GM23338 (cell line): ENCODE measurements around the gene CHD9. TPM values are rescaled to one million over a fixed set of nuclear protein-coding genes. Genes with fewer than 3 reads are reported as not detected.

ENCODE experiments used
- ATAC-seq: fragments of 200-7000 bp; cut with Tn5 transposase; 3 replicates; pipeline ENCODE4 v1.9.1; 2020
- DNase-seq: peaks from one replicate; pipeline ENCODE4 v3.0.0-alpha.2; 2015; ENCODE audit warnings: low spot score
- H2AFZ ChIP-seq: fragments of 200-600 bp; sonication (generic); 2 replicates; pipeline ENCODE4 v1.8.0; 2016; ENCODE audit warnings: antibody characterized with exemption, mild to moderate bottlenecking, moderate library complexity
- H3F3A ChIP-seq: fragments of 200-600 bp; sonication (generic); replicated peaks from 2 replicates; pipeline ENCODE4 v1.8.0; 2017; ENCODE audit warnings: antibody characterized with exemption, mixed run types, low read depth
- H3K27ac ChIP-seq: fragments of 200-600 bp; sonication (generic); 2 replicates; pipeline ENCODE4 v1.6.1; 2016; ENCODE audit warnings: low read depth
- H3K27me3 ChIP-seq: fragments of 200-600 bp; sonication (generic); 2 replicates; pipeline ENCODE4 v1.8.0; 2016; ENCODE audit warnings: mild to moderate bottlenecking, mixed run types, moderate library complexity; ENCODE audit not compliant: insufficient read depth
- H3K36me3 ChIP-seq: fragments of 200-600 bp; sonication (generic); 2 replicates; pipeline ENCODE4 v1.8.0; 2016; ENCODE audit warnings: mild to moderate bottlenecking; ENCODE audit not compliant: insufficient read depth
- H3K4me1 ChIP-seq: fragments of 200-600 bp; sonication (generic); 2 replicates; pipeline ENCODE4 v1.8.0; 2016; ENCODE audit warnings: mild to moderate bottlenecking, moderate library complexity; ENCODE audit not compliant: insufficient read depth
- H3K4me2 ChIP-seq: fragments of 200-600 bp; sonication (generic); 2 replicates; pipeline ENCODE4 v1.7.1; 2017; ENCODE audit warnings: mixed run types
- H3K4me3 ChIP-seq: fragments of 200-600 bp; sonication (generic); 2 replicates; pipeline ENCODE4 v1.6.1; 2016; ENCODE audit warnings: mixed run types
- H3K79me2 ChIP-seq: fragments of 200-600 bp; sonication (generic); replicated peaks from 2 replicates; pipeline ENCODE4 v1.8.0; 2017; ENCODE audit warnings: mild to moderate bottlenecking; ENCODE audit not compliant: insufficient read depth
- H3K9me2 ChIP-seq: fragments of 200-600 bp; sonication (generic); 2 replicates; pipeline ENCODE4 v1.8.0; 2017; ENCODE audit not compliant: insufficient read depth
- H4K20me1 ChIP-seq: fragments of 200-600 bp; sonication (generic); replicated peaks from 2 replicates; pipeline ENCODE4 v1.8.0; 2017; ENCODE audit warnings: mild to moderate bottlenecking; ENCODE audit not compliant: insufficient read depth
- H3K27ac Mint-ChIP-seq: 2 replicates; pipeline ENCODE4 v1.8.0; 2020; ENCODE audit warnings: inconsistent platforms, mild to moderate bottlenecking, moderate library complexity, mixed read lengths
- H3K27me3 Mint-ChIP-seq: 3 replicates; pipeline ENCODE4 v1.8.0; 2022; ENCODE audit warnings: low read depth, mild to moderate bottlenecking, moderate library complexity, mixed read lengths, inconsistent platforms; ENCODE audit not compliant: insufficient read depth, poor library complexity
- H3K36me3 Mint-ChIP-seq: 3 replicates; pipeline ENCODE4 v1.8.0; 2021; ENCODE audit warnings: low read depth, mild to moderate bottlenecking, inconsistent platforms, moderate library complexity, mixed read lengths
- H3K4me1 Mint-ChIP-seq: 3 replicates; pipeline ENCODE4 v1.8.0; 2020; ENCODE audit warnings: mild to moderate bottlenecking, inconsistent platforms, mixed read lengths
- H3K4me3 Mint-ChIP-seq: 3 replicates; pipeline ENCODE4 v1.8.0; 2021; ENCODE audit warnings: moderate library complexity, mild to moderate bottlenecking, inconsistent platforms, mixed read lengths
- H3K9me3 Mint-ChIP-seq: 3 replicates; pipeline ENCODE4 v1.8.0; 2020; ENCODE audit warnings: moderate library complexity, mild to moderate bottlenecking, inconsistent platforms, mixed read lengths
- CREB1 ChIP-seq: fragments of 250-450 bp; sonication (Bioruptor Pico); IDR thresholded peaks from 2 replicates; pipeline ENCODE4 v1.5.0; 2020; ENCODE audit warnings: low read depth, mild to moderate bottlenecking, moderate library complexity
- CTCF ChIP-seq, 2 experiments: fragments of 200-600 bp in 1 of 2; sonication (generic) in 1 of 2; conservative IDR thresholded peaks; 2 replicates each; pipeline versions ENCODE4 v1.5.1 to v1.6.1; 2016 to 2017; ENCODE audit warnings: antibody characterized with exemption in 2 of 2, low read depth in 2 of 2, mild to moderate bottlenecking in 2 of 2, moderate library complexity in 1 of 2
- EZH2 ChIP-seq: fragments of 200-600 bp; sonication (generic); IDR thresholded peaks from one replicate; pipeline ENCODE4 v1.8.0; 2017; ENCODE audit warnings: antibody characterized with exemption, mild to moderate bottlenecking, low read depth; ENCODE audit not compliant: unreplicated experiment
- EZH2phosphoT487 ChIP-seq: fragments of 200-600 bp; sonication (generic); IDR thresholded peaks from one replicate; pipeline ENCODE4 v1.8.1; 2018; ENCODE audit warnings: antibody characterized with exemption; ENCODE audit not compliant: unreplicated experiment
- JUNB ChIP-seq: IDR thresholded peaks from one replicate; pipeline ENCODE4 v1.6.1; 2016; ENCODE audit warnings: antibody characterized with exemption; ENCODE audit not compliant: unreplicated experiment
- NANOG ChIP-seq: IDR thresholded peaks from 2 replicates; pipeline ENCODE4 v1.6.1; 2016; ENCODE audit warnings: antibody characterized with exemption, borderline replicate concordance
- POLR2AphosphoS5 ChIP-seq: IDR thresholded peaks from 2 replicates; pipeline ENCODE4 v1.6.1; 2016; ENCODE audit warnings: antibody characterized with exemption, low read depth
- REST ChIP-seq: IDR thresholded peaks from one replicate; pipeline ENCODE4 v1.6.1; 2018; ENCODE audit warnings: antibody characterized with exemption; ENCODE audit not compliant: unreplicated experiment
- STAT1 ChIP-seq: IDR thresholded peaks from one replicate; pipeline ENCODE4 v1.6.1; 2016; ENCODE audit warnings: antibody characterized with exemption; ENCODE audit not compliant: unreplicated experiment
- ZNF114 ChIP-seq: fragments of 250-450 bp; sonication (Bioruptor Pico); IDR thresholded peaks from 2 replicates; pipeline ENCODE4 v1.5.0; 2020; ENCODE audit warnings: mild to moderate bottlenecking, moderate library complexity
- ZNF331 ChIP-seq: fragments of 250-450 bp; sonication (Bioruptor Pico); IDR thresholded peaks from 2 replicates; pipeline ENCODE4 v1.5.0; 2020; ENCODE audit warnings: low read depth, mild to moderate bottlenecking, moderate library complexity
- polyA plus RNA-seq: library from polyadenylated mRNA; unstranded; fragments of >200 nt; fragmentation: Nextera tagmentation; extraction: Ambion mirVana; gene quantifications from 2 replicates; pipeline ENCODE4 v1.2.1, GENCODE V29; 2016
- total RNA-seq: library from RNA; depleted of rRNA; stranded (reverse); fragments of >200 nt; shearing (Covaris generic); gene quantifications from 2 replicates; pipeline ENCODE4 v1.2.3, GENCODE V29; 2014
- TF ChIP-seq, protein P1 (sequence below): fragments of 250-450 bp; sonication (Bioruptor Pico); IDR thresholded peaks from 2 replicates; pipeline ENCODE4 v1.5.0; 2020; ENCODE audit warnings: mild to moderate bottlenecking, moderate library complexity
- TF ChIP-seq, protein P2 (sequence below): IDR thresholded peaks from 2 replicates; pipeline ENCODE4 v1.6.1; 2016; ENCODE audit warnings: antibody characterized with exemption

Gene CHD9
- total and polyA plus RNA-seq, 2 experiments from 2014 or later: 18.8 to 46.6 TPM

DNA sequence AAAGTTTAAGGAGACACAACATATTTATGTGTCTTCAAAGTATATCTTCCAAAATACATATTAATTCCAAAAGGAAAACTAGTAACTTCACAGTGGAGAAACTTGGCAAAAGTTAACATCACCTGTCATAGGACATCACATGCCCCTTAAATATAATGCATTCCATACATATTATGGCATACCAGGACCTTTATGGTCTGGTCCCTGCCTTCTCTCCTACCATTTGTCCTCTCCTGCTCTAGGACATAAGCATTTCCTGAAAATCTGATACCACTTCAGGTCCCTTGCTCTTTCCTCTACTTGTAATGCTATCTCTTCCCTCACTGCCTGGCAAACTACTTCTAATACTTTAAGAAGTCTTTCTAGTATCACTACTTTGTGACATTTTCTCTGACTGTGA is 211.4 kb downstream of the CHD9 start:
- Histone ChIP-seq H3K27ac (no peak overlapping the region), H4K20me1 (no peaks in the 10 kb centered on the region), H2AFZ (no peak overlapping the region), H3K27me3 (no peaks in the 10 kb centered on the region), H3K4me2 (no peak overlapping the region), H3K36me3 (peaks cover 7% of the 10 kb centered on the region; the same call in 1 of the 2 replicates), H3K4me3 (no peak overlapping the region), H3K79me2 (no peaks in the 10 kb centered on the region), H3F3A (no peaks in the 10 kb centered on the region), H3K4me1 (no peaks in the 10 kb centered on the region), H3K9me2 (no peaks in the 10 kb centered on the region)
- Mint-ChIP-seq H3K27ac (no peak overlapping the region), H3K36me3 (peaks cover 58% of the 10 kb centered on the region), H3K4me3 (no peak overlapping the region), H3K27me3 (no peaks in the 10 kb centered on the region), H3K4me1 (no peaks in the 10 kb centered on the region), H3K9me3 (no peaks in the 10 kb centered on the region)
- DNase-seq: no peak
- no peak for ATAC-seq
- TF ChIP-seq ZNF331 (CRISPR knock-in tag) (no peak), CTCF (conservative IDR thresholded peaks at IDR 0.05; ENCODE audit: low read depth in 2 of 2) (no peak), STAT1 (no peak), CREB1 (CRISPR knock-in tag) (no peak), REST (no peak), EZH2 (no peak), EZH2phosphoT487 (no peak), NANOG (no peak), ZNF114 (CRISPR knock-in tag) (no peak), POLR2AphosphoS5 (no peak), JUNB (no peak)
- TF ChIP-seq, protein P1, sequence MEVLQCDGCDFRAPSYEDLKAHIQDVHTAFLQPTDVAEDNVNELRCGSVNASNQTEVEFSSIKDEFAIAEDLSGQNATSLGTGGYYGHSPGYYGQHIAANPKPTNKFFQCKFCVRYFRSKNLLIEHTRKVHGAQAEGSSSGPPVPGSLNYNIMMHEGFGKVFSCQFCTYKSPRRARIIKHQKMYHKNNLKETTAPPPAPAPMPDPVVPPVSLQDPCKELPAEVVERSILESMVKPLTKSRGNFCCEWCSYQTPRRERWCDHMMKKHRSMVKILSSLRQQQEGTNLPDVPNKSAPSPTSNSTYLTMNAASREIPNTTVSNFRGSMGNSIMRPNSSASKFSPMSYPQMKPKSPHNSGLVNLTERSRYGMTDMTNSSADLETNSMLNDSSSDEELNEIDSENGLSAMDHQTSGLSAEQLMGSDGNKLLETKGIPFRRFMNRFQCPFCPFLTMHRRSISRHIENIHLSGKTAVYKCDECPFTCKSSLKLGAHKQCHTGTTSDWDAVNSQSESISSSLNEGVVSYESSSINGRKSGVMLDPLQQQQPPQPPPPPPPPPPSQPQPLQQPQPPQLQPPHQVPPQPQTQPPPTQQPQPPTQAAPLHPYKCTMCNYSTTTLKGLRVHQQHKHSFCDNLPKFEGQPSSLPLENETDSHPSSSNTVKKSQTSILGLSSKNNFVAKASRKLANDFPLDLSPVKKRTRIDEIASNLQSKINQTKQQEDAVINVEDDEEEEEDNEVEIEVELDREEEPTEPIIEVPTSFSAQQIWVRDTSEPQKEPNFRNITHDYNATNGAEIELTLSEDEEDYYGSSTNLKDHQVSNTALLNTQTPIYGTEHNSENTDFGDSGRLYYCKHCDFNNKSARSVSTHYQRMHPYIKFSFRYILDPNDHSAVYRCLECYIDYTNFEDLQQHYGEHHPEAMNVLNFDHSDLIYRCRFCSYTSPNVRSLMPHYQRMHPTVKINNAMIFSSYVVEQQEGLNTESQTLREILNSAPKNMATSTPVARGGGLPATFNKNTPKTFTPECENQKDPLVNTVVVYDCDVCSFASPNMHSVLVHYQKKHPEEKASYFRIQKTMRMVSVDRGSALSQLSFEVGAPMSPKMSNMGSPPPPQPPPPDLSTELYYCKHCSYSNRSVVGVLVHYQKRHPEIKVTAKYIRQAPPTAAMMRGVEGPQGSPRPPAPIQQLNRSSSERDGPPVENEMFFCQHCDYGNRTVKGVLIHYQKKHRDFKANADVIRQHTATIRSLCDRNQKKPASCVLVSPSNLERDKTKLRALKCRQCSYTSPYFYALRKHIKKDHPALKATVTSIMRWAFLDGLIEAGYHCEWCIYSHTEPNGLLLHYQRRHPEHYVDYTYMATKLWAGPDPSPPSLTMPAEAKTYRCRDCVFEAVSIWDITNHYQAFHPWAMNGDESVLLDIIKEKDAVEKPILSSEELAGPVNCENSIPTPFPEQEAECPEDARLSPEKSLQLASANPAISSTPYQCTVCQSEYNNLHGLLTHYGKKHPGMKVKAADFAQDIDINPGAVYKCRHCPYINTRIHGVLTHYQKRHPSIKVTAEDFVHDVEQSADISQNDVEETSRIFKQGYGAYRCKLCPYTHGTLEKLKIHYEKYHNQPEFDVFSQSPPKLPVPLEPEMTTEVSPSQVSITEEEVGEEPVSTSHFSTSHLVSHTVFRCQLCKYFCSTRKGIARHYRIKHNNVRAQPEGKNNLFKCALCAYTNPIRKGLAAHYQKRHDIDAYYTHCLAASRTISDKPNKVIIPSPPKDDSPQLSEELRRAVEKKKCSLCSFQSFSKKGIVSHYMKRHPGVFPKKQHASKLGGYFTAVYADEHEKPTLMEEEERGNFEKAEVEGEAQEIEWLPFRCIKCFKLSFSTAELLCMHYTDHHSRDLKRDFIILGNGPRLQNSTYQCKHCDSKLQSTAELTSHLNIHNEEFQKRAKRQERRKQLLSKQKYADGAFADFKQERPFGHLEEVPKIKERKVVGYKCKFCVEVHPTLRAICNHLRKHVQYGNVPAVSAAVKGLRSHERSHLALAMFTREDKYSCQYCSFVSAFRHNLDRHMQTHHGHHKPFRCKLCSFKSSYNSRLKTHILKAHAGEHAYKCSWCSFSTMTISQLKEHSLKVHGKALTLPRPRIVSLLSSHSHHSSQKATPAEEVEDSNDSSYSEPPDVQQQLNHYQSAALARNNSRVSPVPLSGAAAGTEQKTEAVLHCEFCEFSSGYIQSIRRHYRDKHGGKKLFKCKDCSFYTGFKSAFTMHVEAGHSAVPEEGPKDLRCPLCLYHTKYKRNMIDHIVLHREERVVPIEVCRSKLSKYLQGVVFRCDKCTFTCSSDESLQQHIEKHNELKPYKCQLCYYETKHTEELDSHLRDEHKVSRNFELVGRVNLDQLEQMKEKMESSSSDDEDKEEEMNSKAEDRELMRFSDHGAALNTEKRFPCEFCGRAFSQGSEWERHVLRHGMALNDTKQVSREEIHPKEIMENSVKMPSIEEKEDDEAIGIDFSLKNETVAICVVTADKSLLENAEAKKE: no peak
- TF ChIP-seq, protein P2, sequence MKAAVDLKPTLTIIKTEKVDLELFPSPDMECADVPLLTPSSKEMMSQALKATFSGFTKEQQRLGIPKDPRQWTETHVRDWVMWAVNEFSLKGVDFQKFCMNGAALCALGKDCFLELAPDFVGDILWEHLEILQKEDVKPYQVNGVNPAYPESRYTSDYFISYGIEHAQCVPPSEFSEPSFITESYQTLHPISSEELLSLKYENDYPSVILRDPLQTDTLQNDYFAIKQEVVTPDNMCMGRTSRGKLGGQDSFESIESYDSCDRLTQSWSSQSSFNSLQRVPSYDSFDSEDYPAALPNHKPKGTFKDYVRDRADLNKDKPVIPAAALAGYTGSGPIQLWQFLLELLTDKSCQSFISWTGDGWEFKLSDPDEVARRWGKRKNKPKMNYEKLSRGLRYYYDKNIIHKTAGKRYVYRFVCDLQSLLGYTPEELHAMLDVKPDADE: no peak
